Vagina (tissue), 2 donors: ENCODE data around the gene ABCA10.

Source experiments
- CTCF ChIP-seq, 3 experiments: fragments of 450-650 bp in 2 of 3; fragments of 200-600 bp in 1 of 3; sonication (generic) in 1 of 3; IDR thresholded peaks; one replicate each; pipeline ENCODE4 v1.5.1; 2017 to 2019; ENCODE audit warnings: antibody characterized with exemption in 3 of 3, mild to moderate bottlenecking in 2 of 3, moderate library complexity in 2 of 3
- POLR2A ChIP-seq, 2 donors: fragments of 450-650 bp; IDR thresholded peaks; one replicate each; pipeline ENCODE4 v1.6.1; 2017; ENCODE audit warnings: antibody characterized with exemption in 2 of 2, mild to moderate bottlenecking in 2 of 2, moderate library complexity in 2 of 2

- TF ChIP-seq CTCF (IDR thresholded peaks at IDR 0.05) (no peak), POLR2A (IDR thresholded peaks at IDR 0.05) (no peak)
Observed at GRCh38 chr17:69213059-69213813, 15.4 kb downstream of the ABCA10 start.
